GM19395 (cell line): ENCODE results near the gene KLHDC9.

Source experiments
- ATAC-seq: cut with Tn5 transposase; IDR thresholded peaks from one replicate; pipeline ENCODE4 v1.9.1; 2021; ENCODE audit warnings: mild to moderate bottlenecking, moderate library complexity; ENCODE audit not compliant: unreplicated experiment

The KLHDC9 gene

DNA sequence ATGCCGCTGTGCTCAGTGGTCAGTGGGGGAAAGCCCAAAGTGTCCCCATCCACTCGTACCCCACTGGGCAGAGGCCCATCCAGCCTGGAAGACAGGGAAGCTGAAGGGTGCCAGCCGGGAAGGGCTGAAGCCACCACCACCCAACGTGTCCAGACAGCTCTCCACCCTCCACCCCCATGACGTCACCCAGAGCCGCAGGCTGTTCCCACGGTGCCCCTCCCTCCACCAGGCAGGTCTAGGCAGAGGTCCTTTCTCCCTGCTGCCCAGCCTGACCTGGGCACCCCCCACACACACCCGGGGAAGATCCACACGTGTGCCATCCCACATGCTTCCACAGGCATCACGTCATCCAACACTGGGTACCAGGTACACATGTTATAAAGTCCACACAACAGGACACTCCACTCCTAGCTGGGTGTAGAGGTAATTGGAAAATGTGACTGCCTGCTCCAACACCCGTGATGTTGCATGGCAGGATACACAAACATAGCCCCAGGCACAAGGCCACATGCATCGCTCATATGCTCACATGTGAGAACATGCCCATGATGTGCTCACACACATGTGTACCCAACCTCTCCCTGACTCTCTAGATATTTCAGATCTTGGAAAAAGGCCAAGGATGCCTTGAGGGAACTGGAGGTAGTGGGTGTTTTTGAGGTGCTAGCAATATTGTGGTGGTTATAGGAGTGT, 23.3 kb upstream of the KLHDC9 start:
- ATAC-seq, result no peak

DNA sequence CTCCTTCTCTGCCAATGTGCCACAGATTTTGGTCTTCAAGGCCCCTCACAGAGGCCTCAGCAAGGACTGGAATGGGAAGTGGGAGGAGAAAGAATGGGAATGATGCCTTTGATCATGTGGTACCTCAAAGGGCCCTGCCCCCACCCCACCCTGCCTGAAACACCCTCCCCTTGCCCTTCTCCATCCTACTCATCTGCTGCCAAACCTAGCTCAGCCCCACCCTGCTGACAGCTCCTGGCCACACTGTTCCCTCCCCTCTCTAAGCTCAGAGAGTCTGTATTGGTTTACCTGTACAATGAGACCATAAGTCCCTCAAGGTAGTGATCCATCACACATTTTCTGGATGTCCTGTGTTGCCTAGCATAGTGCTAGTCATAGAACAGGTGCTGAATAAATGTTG, 21.8 kb upstream of the KLHDC9 start:
- no peak for ATAC-seq

DNA sequence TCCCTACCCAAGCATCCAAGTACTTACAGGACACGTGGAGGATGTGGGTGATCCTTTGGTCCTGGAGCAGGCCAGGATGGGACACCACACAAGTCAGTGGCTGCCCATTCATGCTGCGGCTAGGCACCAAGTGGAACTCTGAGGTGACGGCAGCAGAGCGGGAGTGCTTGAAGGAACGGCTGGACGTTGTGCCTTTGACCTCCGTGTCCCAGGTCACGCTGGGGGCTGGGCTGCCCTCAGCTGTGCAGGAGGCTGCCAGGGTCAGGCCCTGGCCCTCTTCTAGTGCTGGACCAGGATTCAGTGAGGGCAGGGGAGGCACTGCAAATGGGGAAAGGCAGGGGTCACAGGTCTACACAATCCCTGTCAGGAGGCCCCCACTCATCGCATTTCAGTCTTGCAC, 20.7 kb upstream of the KLHDC9 start:
- ATAC-seq, result no peak

DNA sequence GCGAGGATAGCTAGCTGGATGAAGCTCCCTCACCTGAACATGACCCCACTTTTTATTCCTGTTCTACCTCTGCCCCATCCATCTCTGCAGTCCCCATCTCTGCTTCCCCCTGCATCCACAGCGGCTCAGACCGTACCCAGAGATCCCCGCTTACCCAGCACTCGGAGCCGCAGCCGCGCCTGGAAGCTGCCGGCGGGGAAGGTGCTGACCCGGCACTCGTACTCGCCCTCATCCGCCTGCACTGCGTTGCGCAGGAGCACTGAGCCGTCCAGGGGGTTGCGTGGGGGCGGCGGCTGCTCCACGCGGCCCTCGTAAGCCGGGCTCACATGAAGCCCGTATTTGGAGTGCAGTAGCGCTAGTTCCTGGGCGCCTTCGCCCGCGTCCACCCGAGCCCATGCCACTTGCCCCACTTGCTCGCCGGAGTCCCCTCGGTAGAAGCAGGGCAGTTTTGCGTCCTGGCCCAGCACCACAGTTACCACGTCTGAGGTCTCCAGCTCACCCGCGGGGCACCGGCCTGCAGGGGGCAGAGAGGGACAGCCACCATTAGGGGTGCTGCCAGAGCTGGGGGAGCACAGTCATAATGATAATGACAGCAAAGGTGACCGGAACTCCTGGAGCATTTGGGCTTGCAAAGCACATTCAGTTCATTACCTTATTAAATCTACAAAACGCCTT, 18.6 kb upstream of the KLHDC9 start:
- no peak for ATAC-seq

DNA sequence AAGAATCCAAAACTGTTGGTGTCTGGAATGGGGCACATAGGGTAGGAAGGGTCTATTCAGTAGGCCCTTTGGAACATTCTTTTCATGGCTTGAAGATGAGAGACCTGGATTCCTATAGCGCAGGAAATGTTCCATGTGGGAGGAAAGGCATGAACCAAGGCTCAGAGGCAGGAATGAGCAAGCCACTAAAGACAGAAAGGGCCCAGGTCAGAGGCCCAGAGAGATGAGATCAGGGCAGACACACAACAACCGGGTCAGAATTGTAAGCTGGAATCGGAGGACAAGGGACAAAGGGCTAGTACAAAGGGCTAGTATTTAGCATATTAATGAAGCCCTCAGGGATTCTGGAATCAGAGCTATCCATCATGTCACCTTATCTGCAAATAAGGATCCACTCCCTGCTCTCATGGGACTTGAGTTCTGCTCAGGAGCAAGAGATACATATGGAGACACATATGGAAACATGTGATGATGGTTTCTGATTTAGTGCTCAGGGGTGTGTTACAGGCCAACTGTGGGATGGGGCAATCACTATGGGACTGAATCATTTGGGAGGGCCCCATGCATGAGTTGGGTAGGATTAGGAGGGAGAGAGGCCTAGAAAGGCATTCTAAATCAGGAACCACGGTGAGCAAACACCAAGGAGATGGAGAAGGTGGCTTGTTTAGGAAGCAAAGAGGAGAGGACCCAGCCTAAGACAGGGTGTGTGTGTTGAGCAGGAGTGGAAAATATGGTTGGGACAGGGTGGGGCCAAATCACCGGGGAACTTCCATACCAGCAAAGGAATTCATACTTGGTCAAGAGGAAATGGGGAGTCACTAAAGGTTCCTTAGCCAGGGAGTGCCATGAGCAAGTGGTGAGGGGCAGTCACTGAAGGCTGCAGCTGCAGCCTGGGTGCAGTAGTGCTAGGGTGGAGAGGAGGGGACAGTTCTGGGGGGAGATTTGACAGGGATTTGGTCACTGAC, 17.4 kb upstream of the KLHDC9 start:
- ATAC-seq, result no peak

DNA sequence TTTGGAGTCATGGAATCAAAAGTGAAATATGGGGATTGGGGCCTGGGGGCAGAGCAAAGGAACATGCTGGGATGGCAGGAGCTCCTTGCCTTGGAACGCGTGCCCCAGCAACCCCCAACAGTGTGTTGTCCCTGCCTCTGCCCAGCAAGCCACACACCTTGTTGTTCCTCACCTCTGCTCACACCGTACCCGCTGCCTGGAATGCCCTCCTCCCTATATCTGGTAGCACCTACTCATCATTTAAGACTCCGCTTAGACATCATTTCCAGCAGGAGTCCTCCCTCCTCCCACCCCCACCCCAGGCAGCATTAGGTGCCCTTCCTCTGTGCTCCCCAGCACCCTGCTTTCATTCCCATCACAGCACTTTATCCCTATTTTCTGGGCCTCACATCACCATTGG, 16.6 kb upstream of the KLHDC9 start:
- no peak for ATAC-seq

DNA sequence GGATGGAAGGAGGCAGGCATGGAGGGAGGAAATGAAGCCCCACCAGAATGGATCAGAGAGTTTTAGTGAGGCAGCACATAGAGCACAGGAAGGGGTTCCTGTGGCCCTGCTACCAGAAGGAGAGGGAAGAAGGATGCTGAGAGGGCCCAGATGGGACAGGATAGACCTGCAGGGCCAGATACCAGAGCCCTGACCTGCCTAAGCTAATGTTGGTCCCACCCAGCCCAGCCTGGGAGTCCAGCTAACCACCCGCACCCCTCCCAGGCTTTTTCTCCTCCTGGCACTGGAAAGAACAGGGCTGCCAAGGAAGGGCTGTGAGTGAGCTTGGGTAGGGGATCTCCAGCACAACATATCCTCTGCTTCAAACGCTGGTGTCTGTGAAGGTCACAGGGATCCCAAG, 15.7 kb upstream of the KLHDC9 start:
- ATAC-seq, result no peak

DNA sequence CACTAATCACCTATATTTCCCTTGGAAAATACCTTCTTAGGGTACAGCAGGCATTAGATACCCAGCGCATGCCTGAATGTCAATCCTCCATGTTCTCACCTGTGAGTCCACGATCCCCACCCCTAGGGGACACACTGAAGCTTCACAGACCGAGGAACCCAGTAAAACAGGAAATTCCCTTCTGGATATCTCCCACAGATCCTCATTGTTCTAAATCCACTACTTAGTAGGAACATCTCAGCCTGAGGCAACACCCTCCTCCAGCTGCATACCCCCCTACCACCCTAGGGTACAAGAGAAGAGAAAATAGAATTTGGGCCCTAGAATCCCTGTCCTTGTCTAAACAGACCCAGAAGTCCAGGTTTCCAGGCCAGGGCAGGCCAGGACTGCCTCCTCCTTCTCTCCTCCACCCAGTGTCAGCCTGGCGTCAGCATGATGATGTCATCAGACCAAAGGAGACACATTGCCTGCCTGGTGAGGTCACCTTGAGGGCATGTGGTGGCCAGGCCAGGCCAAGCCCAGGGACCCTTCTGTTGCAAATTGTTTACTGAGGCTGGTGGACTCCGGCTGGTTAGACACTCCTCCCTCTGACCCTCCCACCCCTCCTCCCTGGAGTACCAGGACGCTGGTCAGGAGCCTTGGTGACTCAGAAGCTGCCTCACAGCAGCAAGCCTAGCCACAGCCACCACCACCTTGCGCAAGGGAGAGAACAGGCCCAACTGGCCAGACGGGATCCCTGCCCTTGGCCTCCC, 15.0 kb upstream of the KLHDC9 start:
- ATAC-seq, result no peak

DNA sequence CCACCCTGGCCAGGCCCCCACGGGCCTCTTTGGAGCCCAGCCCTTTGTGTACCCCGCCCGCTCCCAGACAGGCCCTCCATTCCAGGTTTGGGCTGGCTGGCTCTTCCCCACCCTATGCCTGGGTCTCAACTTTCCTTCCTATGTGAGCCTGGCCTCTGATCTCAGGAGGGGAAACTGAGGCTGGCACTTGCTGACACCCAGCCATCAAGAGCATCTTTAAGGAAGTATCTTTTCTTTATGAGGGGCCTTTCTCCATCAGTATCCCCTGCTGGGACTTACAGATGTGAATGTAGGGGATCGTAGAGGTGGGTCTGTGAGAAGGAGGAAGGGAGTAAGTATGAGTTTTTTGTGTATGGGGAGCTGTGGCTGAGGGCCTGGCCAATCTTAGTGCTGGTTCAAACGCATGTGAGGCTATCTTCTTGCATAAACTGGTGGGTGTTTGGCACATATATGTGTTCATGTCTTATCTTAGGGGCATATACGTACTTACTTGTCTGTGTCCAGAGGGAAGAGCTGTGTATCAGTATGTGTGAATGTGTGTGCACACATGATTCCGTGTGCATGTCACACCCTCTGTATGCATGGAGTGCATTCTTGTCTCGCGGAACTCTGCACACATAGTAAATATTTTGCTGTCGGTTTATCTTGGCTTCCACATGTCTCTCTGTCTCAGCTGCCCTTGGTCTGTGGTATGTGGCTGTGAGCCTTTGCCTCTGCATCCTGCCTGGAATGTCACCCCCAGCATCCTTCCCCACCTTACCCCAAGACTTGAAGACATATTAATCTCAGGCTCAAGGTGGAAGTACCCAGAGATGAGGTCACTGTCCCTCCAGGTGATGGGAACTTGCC, 14.2 kb upstream of the KLHDC9 start:
- no peak for ATAC-seq

DNA sequence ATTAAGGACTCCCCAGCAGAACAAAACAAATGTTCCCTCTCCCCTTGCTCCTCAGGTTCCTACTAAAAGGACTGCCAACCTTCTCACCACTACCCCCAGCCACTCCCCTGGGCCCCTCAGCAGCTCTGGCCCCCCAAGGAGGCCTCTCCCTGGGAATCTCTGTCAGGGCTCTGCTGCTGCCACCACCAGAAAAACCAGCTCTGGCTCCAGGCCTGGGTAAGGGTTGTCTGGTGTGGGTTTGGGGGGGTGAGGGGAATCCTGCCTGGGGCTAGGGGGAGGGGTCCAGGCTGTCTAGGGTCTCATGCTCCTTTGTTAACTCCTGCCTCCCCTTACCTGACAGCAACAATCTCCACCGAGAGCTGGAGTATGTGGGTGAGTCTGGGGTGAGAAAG, 13.6 kb upstream of the KLHDC9 start:
- no peak for ATAC-seq

DNA sequence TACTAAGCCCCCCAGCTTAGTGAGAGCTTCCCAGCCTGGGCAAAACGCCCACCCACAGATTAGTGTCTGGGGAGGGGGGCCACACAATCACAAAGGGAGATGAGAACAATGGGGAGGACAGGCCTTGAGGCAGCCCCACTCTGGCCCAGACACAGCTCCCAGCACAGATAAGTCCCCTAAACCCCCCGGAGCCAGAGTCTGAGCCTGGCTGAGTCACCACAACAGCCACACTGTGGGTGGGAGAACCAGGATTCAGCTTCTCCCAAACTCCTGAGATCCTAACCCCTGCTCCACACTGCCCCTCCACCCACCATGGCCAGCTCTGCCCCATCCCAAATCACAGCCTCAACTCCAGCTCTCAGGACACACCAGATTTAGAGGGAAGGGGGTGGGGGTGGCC, 13.0 kb upstream of the KLHDC9 start:
- ATAC-seq, result no peak

DNA sequence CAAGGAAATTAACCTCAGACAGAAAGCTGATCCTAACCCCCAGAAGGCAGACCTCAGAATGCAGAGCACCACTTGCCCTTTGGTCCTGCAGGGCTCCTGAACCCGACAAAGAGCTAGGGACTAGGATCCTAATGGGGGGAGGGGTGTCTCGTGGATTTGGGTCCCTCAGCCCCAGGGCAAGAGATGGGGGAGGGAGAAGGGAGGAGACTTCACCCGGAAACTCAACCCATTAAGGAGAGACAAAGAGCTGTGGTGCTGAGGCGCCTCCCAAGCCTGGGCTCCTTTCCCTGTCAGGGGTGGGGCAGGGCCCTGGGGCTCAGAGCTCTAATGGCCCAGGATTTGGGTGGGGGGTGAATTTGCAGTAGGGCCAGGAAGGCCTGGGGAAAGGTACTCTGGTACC, 11.7 kb upstream of the KLHDC9 start:
- ATAC-seq, result no peak

DNA sequence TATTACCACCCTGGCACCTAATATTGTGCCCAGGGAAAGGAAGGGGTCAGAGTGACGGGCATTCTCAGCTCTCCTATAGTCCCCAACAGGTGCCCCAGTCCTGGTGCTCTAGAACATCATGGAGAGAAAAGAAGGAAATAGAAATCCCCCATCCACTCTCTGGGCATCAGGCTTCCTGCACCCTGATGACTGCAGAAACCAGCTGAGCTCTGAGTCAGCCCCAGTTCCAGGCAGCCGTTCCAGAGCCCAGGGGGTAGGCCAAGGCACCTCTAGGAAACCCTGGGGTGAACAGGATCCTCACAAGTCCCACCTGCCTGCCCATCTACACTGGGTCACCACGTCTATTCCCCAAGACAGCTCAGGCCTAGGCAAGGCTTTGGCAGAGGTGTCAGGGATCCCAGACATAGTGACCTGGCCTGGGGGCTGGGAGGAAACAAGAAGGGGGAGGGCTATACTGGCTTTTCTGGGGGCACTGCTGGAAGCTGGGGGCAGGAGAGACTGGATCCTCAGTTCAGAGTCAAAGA, 9.5 kb upstream of the KLHDC9 start:
- ATAC-seq, result no peak

DNA sequence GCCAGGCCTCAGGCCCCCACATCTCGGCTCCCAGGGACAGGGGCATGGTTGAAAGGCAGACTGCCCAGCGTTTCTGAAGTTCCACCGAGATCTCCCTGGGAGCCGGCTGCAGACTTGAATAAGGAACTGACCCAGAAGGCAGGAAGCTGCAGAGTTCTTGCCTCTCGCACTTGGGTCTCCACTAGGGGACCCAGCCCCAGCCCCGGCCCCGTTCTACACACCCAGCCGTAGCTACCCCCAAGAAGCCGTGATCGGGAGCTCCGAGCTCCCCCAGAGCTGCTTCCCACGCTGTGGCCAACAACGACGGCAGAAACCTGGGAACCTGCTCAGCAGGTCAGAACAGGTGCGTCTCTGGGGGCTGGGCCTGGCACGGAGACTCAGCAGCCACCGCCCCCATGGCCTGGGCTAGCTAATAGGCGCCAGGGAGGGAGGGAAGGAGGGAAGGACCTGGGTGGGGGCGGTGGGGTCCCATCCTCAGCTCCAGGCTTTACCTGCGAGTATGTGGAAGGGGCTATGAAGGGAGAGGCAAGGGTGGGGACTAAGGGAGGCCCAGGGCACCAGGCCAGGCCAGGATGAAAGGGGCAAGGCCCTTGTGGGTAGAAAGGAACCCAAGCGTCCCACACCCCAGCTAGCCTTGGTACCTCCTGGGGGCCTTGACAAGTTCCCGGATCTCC, 8.8 kb upstream of the KLHDC9 start, which contains the start of gene NECTIN4:
NECTIN4 (minus strand) TSS at position 308 of the 674 bp plus-strand sequence; CDS start at position 46, 262 bp downstream.
- no peak for ATAC-seq

DNA sequence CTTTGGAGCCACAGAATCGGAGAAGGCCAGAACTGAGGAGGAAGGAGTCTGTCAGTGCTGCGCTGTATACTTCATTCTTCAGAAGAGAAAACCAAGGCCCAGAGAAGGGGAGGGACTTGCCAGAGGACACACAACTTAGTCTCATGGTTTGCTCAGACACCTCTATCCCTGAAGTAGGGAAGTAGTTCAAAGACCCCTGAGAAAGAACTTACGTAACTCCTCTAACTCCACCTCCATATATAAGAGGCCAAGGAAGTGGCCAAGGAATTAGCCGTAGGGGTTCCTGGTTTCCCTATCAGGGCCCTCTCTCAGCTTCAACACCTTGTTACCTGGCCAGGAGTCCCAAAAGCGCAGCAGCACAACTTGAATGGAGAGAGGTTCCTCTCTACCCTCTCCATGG, 8.2 kb upstream of the KLHDC9 start:
- no peak for ATAC-seq

DNA sequence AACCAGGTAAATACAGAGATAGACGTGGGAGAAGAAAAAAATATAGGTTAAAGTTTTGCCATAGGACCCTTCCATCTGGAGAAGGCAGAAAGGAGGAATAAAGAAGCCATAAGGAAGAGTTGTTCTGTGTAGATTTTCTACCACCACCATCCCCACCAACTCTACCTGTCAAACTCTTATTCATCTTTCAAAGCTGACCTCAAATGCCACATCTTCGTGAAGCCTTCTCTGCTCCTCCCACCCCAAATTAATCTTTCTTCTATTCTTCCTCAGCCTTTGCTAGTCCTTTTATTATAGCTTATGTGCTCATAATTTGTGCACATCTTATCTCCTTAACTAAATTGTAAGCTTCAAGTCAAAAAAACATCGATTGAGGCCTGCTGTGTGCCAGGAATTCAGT, 7.5 kb upstream of the KLHDC9 start:
- no peak for ATAC-seq

DNA sequence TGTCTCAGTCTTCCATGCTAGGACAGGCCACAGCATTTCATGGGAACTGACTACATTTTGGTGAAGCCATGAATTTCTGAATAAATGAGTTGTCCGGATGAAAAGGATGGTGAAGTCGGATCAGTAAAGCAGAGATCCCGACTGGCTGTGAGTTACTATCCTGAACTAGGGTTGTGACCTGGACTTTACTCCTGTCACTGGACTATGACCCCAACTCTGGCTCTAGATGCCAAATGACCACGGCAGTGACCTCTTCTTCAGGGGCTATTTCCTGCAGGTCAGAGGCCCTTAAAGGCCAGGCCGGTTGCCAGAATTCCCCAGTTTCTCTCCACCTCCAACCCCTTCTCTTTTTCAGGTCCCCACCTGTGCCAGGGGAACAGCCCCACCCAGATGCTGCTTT, 7.1 kb upstream of the KLHDC9 start:
- ATAC-seq, result no peak

DNA sequence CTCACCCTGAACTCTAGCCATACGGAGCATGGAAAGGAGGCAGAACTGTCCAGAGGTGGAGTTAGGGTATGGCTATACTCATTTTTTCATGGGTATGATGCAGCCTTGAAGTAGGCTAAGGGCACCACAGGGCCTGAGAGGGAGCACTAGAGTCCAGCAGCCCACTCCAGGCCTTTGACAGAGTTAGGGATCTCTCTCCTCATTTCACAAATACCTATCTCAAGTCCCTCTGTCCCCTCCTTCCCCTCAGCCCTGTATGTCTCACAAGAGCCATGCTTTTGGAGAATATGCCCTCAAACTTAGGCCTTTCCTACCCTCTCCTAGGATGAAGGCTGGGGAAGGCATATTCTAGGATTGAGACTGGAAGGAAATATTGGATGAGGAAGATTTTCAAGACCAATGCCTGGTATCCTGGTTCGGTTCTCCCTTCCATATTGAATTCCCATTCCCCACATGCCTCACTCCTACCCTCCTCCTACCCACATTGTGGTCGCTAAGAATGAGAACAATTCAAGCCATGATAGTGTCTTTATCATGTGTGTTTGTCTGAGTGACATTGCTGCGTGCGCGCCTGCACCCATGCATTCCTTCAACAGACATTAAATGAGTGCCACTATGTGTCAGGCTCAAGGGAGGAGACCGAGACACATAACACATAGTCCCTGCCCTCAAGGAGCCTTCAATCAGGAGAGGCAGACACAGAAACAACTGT, 6.2 kb upstream of the KLHDC9 start:
- no peak for ATAC-seq

DNA sequence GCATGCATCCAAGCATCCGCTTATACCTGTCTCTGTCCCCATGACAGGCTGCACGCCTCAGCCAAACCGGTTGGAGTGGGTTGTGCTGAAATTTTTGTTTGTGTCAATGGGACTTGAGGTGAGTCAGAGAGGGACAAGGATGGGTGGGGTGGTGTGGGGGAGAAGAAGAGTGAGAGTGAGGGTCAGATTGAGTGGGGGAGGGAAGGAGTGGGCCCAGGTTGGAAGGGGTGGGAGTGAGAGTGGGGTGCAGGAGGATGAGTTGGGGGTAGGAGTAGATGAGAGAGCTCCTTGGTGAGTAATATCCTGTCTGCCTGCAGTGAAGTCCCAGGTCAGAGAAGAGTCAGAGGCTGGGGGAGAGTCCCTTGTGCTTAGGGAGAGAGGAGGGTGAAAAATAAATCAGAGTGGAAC, 5.5 kb upstream of the KLHDC9 start:
- ATAC-seq, result no peak
